SW 1271 (cell line): ENCODE results near the gene SNX3.
A peak's percentile ranks its signal among the peaks of the same experiment; 100 is the strongest.
"Not testable (repeated sequence)": the region's sequence is repeated elsewhere in the genome, so short reads cannot be mapped to it uniquely, and the experiment has no call there.

Experiments used
- DNase-seq, 2 experiments: peaks; one replicate each; lab custom pipeline; 2025; lab: John Stamatoyannopoulos, UW

Gene SNX3

DNA sequence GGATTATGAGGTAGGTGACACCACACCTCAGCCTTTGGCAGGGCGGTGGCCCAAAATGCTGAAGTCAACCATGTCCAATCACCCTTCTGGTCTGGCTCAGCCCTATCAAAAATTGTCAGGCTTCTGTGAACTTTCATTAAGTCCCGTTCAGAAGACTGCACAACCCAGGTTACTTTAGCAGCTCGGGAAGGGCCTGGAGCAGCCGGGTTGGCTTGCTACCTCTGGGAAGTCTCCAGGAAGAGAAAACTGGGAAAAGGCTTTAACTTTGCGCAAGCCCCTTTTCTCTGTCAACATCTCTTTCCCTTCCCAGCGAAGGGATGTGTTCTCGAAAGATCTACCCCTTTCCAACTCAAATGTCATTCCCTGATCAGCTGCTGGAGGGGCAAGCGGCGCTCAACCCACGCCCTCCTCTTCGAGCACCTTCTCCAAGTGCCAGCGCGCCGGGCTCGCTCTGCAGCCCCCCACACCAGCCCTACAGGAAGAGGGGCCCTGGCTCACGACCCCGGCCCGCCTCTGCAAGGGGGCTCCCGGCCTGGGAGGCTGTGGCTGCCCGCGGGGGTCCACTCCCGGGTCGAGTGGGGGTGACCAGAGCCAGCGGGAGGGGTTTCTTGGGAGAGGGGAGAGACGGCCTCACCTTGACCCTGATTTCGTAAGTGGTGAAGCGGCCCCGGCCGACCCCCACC lies 573 bp downstream of the SNX3 start:
- peak; percentile 22 to 32 for DNase-seq

DNA sequence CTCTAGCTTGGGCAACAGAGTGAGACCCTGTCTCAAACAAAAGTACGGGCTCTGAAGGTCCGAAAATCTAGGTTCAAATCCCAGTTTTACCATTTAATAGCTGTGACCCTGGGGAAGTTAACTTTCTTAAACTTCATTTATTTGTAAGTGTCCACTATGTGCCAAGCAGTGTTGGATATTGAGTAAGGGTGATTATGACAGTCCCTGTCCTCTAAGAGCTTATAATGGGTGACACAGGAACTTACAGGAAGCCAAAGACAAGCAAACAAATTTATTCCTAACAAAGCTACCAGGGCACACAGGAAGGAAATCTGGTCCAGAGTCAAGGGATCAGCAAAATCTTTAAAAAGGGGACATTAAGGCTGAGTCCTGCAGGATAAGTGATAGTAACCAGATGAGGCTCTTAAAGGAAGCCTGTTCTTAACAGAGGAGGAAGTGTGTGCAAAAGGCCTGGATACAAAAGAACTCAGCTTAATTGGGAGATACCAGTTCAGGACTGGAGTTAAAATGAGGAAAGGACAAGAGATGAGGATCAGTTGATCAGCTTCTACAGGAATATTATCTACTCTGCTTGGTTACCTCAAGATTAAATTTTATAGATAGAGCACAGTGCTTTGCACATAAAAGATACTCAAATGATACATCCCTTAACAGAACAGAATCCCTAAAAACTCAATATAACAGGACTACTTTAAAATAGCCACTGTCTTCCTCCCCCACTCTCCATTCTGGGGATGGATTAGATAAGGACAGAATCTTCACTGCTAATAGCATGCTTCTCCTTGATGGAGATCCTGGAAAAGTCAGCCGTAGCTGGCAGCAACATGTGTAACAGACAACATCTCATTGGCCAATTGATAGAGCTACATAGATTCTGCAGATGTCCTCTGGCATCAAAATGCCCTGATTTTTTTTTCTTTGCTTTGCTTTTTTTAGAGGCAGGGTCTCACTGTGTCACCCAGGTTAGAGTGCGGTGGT lies 6.1 kb downstream of the SNX3 start:
- DNase-seq = no peak

DNA sequence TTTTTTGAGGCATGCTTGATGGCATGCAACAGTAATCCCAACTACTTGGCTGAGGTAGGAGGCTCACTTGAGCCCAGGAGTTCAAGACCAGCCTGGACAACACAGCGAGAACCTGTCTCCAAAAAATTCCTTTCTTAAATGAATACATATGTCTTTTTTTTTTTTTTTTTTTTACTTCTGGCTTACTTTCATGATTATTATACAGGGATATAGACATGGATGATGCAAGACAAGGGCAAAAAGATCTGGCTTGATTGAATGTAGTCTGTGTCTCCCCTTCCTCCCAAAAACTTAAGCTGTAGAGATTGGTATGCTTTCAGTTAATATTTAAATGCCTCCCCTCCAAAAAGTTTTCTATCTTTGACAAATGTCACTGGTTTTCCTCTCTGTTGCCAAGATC lies 7.6 kb downstream of the SNX3 start:
- no peak for DNase-seq

DNA sequence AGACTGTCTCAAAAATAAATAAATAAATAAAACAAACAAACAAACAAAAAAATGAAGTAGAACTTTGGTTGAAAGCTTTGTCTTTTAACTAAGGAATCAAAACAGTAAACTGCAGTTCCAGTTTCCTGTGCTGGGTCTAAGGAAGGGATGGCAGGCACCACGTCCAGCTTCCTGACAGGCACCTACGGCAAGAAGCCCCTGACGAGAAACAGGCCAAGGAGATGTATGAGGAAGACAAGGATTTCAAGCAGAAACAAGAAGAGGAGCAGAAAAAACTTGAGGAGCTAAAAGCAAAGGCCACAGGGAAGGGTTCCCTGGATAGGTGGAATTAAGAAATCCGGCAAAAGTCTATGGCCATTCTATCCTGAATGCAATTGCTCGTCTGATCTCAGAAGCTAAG lies 8.8 kb downstream of the SNX3 start:
- no peak for DNase-seq

DNA sequence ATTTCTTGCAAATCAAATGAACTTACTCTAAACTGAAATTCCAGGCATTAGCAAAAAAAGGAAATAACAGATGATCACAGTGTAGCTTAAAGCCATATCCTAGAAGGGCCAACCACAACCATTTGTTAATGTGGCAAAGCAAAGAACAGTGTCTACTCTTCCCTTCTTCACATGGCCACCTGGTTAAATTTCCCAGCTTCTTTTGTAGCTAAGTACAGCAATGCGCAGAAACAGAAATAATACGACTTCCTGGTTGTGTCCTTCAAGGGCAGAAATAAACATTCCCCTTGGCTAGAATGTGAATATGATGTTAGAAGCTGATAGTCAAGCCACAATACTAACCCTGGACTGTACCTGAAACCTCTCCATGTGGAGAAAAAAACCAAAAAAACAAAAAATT lies 9.6 kb downstream of the SNX3 start:
- DNase-seq = no peak

DNA sequence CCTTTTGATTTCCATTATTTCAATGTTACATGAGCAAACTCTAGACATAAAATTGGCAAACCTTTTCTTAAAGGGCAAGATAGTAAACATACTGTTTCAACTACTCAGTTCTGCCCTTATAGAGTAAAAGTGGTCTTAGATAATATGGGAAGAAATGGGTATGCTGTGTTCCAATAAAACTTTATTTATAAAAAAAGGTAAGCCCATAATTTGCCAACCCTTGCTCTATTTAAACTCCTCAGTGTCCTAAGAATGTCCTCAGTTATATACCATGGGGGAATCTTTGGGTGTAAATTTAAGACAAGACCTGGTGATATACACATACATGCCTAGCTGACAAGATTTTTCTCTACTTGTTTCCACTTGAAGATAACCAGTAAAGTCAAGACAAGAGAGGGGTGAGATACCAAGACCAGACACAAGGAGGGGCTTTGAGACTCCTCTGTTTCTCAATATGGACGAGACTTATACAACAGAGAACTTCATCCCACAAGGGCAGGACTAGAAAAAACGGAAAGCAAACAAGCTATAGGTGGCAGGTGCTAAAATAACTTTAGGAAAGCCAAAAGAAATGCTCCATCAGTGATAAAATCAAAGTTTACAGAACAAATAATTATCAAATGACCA lies 10.5 kb downstream of the SNX3 start:
- DNase-seq = no peak

DNA sequence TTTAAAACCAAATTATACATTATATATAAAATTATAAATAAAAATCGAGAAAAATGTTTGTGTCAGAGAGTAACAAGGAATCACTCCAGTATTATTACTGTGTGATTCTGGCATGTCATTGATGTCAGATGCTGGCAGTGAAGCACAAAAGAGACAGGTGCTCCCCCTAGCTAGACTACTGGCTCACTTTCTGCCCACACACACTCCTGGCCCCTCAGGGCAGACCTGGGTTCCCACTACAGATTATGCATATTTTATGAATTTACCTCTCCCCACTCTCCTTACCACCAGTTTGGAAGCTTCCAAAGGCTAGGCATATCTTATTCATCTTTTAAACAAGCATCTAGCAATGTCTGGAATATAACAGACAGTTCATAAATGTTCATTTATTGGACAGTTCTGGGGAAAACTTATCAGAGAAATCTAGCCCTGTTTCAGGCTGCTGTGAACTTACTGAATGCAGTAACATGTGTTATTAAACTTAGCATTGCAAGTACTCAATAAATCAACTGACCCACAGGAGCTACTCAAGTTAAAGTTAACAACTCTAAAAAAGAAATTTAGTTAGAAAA lies 12.8 kb downstream of the SNX3 start:
- DNase-seq = no peak

DNA sequence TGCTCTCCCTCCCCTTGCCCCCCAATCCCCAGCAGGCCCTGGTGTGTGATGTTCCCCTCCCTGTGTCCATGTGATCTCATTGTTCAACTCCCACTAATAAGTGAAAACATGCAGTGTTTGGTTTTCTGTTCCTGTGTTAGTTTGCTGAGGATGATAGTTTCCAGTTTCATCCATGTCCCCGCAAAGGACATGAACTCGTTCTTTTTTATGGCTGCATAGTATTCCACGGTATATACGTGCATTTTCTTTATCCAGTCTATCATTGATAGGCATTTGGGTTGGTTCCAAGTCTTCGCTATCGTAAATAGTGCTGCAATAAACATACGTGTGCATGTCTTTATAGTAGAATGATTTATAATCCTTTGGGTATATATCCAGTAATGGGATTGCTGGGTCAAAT lies 15.7 kb downstream of the SNX3 start:
- DNase-seq = not testable (repeated sequence)

DNA sequence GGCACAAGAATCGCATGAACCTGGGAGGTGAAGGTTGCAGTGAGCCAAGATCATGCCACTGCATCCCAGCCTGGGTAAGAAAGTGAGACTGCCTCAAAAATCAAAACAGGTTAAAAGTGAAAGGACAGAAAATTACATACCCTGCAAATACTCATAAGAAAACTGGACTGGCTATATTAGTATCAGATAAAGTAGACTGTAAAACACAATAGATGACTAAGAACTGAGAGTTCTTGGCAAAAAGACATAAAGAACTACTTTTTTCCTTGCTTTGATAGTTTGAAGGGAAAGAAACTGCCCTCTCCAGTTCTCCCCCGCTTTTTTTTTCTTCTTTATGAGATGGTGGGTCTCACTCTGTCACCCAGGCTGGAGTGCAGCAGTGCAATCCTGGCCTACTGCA lies 17.0 kb downstream of the SNX3 start:
- DNase-seq = no peak

DNA sequence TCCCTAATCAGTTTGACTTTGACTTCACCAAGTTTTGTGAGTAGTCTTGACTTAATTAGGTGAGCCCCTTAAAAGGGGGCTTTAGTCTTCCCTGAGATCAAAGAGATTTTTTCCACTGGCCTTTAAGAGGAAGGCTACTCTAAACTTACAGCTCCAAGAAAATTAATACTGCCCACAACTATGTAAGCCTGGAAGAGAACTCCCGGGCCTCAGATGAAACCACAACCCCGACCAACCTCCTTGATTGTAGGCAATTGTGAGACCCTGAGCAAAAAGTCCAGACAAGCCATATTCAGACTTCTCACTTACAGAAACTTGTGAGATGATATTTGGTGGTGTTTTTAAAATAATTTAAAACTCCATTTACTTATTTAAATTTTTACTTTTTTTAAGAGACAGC lies 18.1 kb downstream of the SNX3 start:
- DNase-seq = no peak

DNA sequence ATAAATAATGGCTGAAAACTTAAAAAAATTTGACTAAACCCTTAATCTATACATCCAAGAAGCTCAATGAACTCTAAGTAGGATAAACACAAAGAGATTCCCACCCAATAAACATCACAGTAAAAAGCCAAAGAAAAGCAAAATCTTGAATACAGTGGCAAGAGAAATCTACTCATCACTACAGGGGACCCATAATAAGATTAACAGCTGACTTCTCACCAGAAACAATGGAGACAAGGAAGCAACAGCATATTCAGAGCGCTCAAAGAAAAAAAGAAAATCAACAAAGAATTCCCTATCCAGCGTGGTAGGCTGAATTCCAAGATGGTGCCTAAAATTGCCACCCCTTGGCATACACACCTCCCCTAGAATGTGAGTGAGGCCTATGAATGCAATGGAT lies 18.6 kb downstream of the SNX3 start:
- no peak for DNase-seq

DNA sequence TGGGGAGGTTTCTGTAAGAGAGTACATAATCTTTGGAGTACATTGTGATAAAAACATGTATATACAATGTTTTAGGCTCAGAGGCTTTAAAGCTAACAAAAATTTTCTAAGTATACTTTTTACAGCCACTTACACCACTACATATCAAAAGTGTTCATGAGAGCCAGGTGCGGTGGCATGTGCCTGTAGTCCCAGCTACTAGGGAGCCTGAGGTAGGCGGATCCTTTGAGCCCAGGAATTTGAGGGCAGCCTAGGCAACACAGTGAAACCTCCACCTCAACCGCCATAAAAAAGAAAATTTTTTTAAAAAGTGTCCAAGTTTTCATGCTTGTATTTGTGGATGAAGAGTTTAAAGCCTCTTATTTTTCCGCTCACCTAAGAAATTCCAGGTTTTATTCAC lies 22.5 kb downstream of the SNX3 start:
- no peak for DNase-seq

DNA sequence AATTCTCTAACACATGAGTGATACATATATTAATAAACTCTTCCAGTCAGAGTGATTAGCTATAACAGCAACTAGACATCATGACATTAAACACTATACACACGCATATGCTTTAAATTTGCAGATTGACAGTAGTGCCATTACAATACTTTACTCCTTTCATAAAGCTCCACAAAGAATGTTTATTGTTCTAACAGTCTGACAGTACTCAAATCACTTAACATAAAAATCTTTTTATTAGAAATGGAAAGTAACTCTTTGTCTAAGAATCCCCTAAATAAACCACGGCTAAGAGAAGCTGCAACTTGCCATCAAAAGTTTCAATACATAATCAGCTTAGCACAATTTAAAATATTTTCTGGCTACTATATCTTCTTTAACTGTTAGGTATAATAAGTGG lies 24.0 kb downstream of the SNX3 start:
- no peak for DNase-seq

DNA sequence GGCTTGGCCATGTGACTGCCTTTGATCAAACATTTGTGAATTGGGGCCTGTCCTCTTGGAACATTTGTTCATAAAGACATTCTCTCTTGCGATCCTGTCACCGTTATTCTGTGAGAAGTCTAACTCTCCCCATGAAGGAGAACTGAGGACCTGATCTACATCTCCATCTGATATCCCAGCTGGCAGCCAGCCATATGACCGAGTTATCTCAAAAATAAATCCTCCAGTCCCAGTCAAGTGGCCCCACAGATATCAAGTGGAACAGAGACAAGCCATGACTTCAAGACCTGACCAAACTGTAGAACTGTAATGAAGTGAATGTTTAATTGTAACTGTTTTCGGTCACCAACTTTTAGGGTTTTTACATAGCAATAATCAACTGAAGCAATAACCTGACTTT lies 25.7 kb downstream of the SNX3 start:
- DNase-seq = no peak

DNA sequence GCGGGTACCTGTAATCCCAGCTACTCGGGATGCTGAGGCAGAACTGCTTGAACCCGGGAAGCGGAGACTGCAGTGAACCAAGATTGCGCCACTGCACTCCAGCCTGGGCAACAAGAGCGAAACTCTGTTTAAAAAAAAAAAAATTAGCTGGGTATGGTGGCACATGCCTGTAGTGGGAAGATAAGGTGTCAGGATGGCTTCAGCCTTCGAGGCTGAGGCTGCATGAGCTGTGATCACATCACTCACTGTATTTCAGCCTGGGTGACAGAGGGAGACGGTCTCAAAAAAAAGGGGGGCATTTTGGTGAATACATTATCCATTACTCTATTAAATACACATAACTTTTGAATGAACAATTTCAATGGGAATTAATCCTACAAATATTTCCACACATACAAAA lies 32.4 kb downstream of the SNX3 start:
- no peak for DNase-seq

DNA sequence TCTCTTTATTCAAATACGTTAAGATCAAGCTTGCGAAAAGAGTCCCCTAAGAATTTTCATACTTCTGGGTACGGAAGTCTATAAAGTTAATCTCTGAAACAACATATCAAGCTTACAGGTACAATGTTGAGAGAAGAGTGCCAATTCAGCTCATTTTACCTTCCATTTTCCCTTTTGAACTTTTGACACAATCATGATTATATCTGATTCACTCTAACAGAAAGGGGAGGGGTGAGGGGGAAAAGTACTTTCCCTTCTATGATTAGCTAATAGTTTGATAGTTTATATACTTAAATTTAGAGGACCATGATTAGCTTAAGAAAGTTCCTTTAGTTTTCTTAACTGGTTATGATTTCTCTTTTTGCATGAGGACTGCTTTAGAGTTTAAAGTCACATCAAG lies 33.5 kb downstream of the SNX3 start:
- no peak for DNase-seq

DNA sequence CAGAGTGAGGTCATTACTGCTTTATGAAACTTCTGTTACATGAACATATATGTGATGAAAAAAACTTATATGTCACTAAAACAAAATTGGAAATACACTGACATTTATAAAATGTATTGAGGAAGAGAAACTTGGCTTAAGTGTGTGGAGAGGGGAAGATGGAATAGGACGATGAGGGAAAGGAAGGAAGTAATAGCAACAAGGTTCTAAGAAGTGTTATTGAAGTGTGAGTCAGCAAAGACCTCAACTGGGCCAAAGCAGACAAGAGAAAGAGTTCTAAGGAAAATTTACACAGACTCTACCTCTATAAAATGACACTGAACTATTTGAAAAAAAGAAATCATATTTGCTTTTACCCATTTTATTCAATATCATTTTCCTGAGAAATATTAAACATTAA lies 38.3 kb downstream of the SNX3 start:
- DNase-seq = no peak

DNA sequence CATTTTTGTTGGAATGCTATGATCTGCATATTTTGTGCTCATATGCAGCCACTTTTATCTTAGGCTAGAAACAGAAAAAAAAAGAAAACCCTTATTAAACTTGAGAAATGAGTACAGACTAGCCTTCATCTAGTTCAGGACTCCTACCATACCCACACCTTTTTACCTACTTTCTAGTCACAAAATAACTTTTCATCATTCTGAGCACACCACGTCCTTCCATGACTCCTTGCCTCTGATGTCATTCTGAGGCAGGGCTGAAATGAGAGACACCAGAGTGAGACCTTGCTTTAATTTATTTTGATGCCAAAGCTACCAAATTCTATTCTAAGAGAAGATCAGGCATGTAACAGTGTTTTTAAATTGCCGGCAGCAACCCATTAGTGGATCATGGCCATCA lies 38.8 kb downstream of the SNX3 start:
- DNase-seq = no peak

DNA sequence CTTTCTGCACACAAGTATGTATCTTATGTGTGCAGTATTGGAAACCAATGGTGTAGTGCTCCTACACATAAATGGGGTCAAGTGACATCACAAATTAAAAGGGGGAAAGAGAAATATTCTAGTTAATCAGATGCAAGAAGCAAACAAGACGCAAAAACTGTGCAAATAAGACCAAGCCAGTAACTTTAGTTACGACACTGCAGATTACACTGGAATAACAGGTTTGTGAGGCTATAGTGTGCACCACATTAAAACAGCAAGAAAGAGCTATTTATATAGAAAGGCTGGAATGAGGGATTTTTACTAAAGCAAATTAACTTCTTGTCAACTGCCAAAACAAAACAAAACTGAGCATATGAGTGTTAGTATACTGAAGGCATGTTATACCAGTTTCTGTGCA lies 49.2 kb downstream of the SNX3 start:
- no peak for DNase-seq

DNA sequence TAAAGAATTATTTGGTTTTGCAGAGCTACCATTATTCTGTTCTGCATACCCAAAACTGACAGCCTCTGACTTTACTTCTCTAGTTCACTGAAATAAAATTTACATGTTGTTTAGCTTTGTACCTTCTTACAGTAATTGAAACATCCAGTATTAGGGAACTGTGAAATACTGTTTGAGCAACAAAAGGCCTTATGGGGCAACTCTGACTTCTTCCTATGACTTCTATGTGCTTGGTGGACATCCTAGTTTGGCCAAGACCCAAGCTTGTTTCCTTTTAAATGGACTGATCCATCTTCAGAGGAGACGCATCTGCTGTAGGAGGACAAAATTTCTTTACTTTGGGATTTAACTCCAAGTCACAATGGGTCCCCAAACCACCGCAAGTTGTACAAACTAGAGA lies 50.3 kb downstream of the SNX3 start:
- DNase-seq = no peak

DNA sequence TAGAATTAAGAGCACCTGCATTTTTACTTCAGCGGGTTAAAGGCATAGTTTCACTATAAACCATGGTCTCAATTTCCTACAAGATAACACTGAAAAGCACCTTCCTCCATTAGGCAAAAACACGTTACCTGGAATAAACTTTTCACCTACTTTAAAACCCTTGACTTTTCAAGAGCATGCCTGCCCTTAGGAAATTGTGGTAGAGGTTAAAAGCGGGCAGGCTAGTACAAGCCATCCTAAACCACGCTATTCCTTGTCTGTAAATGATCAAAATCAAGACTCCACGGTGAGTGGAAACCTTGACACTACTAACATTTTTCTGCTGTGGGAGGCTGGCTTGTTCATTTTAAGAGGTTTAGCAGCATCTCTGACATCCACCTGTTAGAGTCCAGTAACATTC lies 51.1 kb downstream of the SNX3 start:
- no peak for DNase-seq

DNA sequence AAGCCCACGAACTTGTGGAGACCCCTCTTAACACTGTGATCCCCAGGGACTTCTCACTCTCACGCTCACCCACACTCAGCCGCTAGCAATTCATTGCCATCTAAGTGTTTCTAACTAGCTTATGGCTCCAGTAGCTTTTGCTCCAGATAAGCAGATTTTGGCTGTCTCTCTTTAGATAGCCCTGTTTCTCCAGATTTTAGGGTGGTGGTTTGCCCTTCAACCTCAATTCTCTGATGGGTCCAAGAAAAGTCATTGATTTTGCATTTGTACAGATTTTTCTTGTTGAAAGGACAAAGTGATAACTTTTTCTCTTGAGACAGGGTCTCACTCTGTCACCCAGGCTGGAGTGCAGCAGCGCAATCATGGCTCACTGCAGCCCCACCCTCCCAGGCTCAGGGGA lies 53.8 kb downstream of the SNX3 start:
- DNase-seq = no peak
